WI38 (cell line): ENCODE measurements around the gene RSPRY1.

ENCODE experiments used
- H3K4me3 ChIP-seq: 2 replicates; pipeline ENCODE4 v1.5.1; 2011; ENCODE audit warnings: low read depth, mild to moderate bottlenecking, control low read depth, low read length
- CTCF ChIP-seq: IDR thresholded peaks from 2 replicates; pipeline ENCODE4 v1.5.1; 2012; ENCODE audit warnings: low read depth, mild to moderate bottlenecking, control low read depth, low read length

Gene RSPRY1

GRCh38 chr16:57276596-57276995, 90.5 kb downstream of the RSPRY1 start:
- TF ChIP-seq CTCF: no peak
- no peak overlapping the region for H3K4me3 ChIP-seq

- no peak for TF ChIP-seq CTCF
- H3K4me3 ChIP-seq: no peak overlapping the region
Measured at GRCh38 chr16:57277586-57277985, 91.5 kb downstream of the RSPRY1 start.

GRCh38 chr16:57278494-57278893, 92.4 kb downstream of the RSPRY1 start:
- TF ChIP-seq CTCF: no peak
- no peak overlapping the region for H3K4me3 ChIP-seq

- no peak for TF ChIP-seq CTCF
- no peak overlapping the region for H3K4me3 ChIP-seq
Measured at GRCh38 chr16:57279780-57280638, 93.9 kb downstream of the RSPRY1 start.

GRCh38 chr16:57281791-57282190, 95.7 kb downstream of the RSPRY1 start:
- no peak for TF ChIP-seq CTCF
- H3K4me3 ChIP-seq: no peak overlapping the region

- no peak for TF ChIP-seq CTCF
- no peak overlapping the region for H3K4me3 ChIP-seq
Measured at GRCh38 chr16:57282510-57283213, 96.5 kb downstream of the RSPRY1 start.

GRCh38 chr16:57283214-57283958, 97.3 kb downstream of the RSPRY1 start:
- H3K4me3 ChIP-seq: no peak overlapping the region
- TF ChIP-seq CTCF: no peak
